ENCODE measurements around the gene ITGAD.

Gene ITGAD

DNA sequence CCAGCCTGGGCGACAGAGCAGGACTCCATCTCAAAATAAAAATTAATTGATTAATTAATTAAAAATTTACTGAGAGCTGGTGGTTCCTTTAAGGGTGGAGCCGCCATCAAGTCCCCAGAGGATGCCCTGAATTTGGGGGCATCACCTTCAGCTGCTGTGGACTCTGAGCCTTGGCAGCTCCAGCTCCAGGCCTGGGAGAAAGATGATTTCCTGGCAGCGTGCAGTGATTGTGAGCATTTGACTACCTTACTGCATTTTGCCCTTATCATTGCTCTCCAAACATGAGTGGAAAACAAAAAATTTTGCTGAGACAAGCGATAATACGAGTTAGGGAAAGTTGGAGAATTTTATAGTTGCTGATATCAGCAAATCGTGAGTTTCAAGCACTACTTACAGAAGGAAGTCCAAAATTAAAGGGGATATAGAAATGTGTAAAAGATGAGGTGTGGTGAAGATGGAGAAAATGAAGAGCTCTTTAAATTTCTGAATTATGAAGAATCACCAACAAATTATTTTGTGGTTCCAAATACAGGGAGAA, 2.6 kb upstream of the ITGAD start:
- Histone ChIP-seq H3K27me3 (ENCODE audit: control insufficient read depth in 3 of 3, insufficient read depth in 3 of 3, low read depth in 1 of 3, low read length in 3 of 3) (no peaks in the 10 kb centered on the region), H2BK120ac (ENCODE audit: low read depth, low read length) (no peak overlapping the region), H3K23ac (ENCODE audit: low read depth, low read length, poor library complexity) (no peak overlapping the region), H2BK12ac (ENCODE audit: low read length) (no peak overlapping the region), H3K4ac (ENCODE audit: low read length) (no peak overlapping the region), H3K9ac (ENCODE audit: low read depth, low read length, poor library complexity) (no peak overlapping the region), H2BK15ac (ENCODE audit: low read length) (no peak overlapping the region), H4K91ac (ENCODE audit: low read depth, low read length, poor library complexity) (no peak overlapping the region), H2AFZ (ENCODE audit: low read length) (no peak overlapping the region), H3K18ac (ENCODE audit: low read length) (no peak overlapping the region), H3K9me3 (replicated peaks in 1 of 2; ENCODE audit: control insufficient read depth in 2 of 2, insufficient read depth in 1 of 2, low read depth in 1 of 2, low read length in 2 of 2) (peaks cover 0 to 7% of the 10 kb centered on the region in 2 donors), H3K79me1 (ENCODE audit: low read depth, low read length) (no peaks in the 10 kb centered on the region), H3K4me2 (ENCODE audit: insufficient read depth, low read length, poor library complexity, severe bottlenecking) (no peak overlapping the region), H4K8ac (ENCODE audit: low read depth, low read length) (no peak overlapping the region), H2BK5ac (ENCODE audit: low read length) (no peak overlapping the region), H3K14ac (ENCODE audit: low read length) (no peak overlapping the region), H3K4me3 (ENCODE audit: low read length in 2 of 2) (no peak overlapping the region), H3K36me3 (replicated peaks in 1 of 2; ENCODE audit: control insufficient read depth in 2 of 2, insufficient read depth in 2 of 2, low read length in 2 of 2) (no peaks in the 10 kb centered on the region), H3K27ac (replicated peaks; ENCODE audit: low read length) (no peak overlapping the region), H2AK5ac (ENCODE audit: low read depth, low read length) (no peak overlapping the region), H3K4me1 (ENCODE audit: control insufficient read depth in 2 of 2, insufficient read depth in 1 of 2, low read depth in 1 of 2, low read length in 2 of 2) (no peaks in the 10 kb centered on the region)
- WGBS, 2 donors (ENCODE audit: extremely low coverage in 2 of 2, insufficient read length in 2 of 2, insufficient replicate concordance in 1 of 2) = no CpG with 5 or more reads among the region's 6 CpGs
- DNase-seq (ENCODE audit: low spot score) = no peak

DNA sequence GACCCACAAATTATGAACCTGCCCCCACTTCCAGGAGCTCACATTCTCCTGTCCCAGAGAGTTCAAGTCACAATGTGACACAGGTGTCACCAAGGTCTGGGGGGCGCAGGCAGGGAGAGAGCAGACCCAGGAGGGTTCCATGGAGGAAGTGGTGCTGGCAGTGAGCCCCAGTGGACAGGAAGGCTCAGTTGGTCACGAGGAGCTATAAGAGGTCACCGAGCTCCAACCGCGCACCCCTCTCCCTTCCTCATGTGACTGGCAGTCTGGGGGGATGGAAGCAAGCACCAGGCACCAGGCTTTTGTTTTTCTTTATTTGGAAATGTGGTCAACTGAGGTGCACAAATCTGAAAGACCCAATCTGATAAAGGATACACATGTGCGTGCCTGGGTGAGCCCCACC, 2.5 kb downstream of the ITGAD start:
- Histone ChIP-seq H3K4me2 (ENCODE audit: insufficient read depth, low read length, poor library complexity, severe bottlenecking) (no peak overlapping the region), H3K18ac (ENCODE audit: low read length) (no peak overlapping the region), H3K9me3 (replicated peaks in 1 of 2; ENCODE audit: control insufficient read depth in 2 of 2, insufficient read depth in 1 of 2, low read depth in 1 of 2, low read length in 2 of 2) (peaks cover 0 to 6% of the 10 kb centered on the region in 2 donors), H2AFZ (ENCODE audit: low read length) (no peak overlapping the region), H2BK15ac (ENCODE audit: low read length) (no peak overlapping the region), H3K36me3 (replicated peaks in 1 of 2; ENCODE audit: control insufficient read depth in 2 of 2, insufficient read depth in 2 of 2, low read length in 2 of 2) (no peaks in the 10 kb centered on the region), H2AK5ac (ENCODE audit: low read depth, low read length) (no peak overlapping the region), H3K14ac (ENCODE audit: low read length) (no peak overlapping the region), H2BK12ac (ENCODE audit: low read length) (peak overlapping the region; percentile 16), H2BK5ac (ENCODE audit: low read length) (no peak overlapping the region), H3K23ac (ENCODE audit: low read depth, low read length, poor library complexity) (no peak overlapping the region), H3K79me1 (ENCODE audit: low read depth, low read length) (no peaks in the 10 kb centered on the region), H4K8ac (ENCODE audit: low read depth, low read length) (no peak overlapping the region), H2BK120ac (ENCODE audit: low read depth, low read length) (no peak overlapping the region), H4K91ac (ENCODE audit: low read depth, low read length, poor library complexity) (no peak overlapping the region), H3K4ac (ENCODE audit: low read length) (no peak overlapping the region), H3K4me3 (ENCODE audit: low read length in 2 of 2) (no peak overlapping the region), H3K4me1 (ENCODE audit: control insufficient read depth in 2 of 2, insufficient read depth in 1 of 2, low read depth in 1 of 2, low read length in 2 of 2) (no peaks in the 10 kb centered on the region), H3K27ac (replicated peaks; ENCODE audit: low read length) (no peak overlapping the region), H3K27me3 (ENCODE audit: control insufficient read depth in 3 of 3, insufficient read depth in 3 of 3, low read depth in 1 of 3, low read length in 3 of 3) (no peaks in the 10 kb centered on the region), H3K9ac (ENCODE audit: low read depth, low read length, poor library complexity) (no peak overlapping the region)
- no peak for DNase-seq (ENCODE audit: low spot score)
- no CpG with 5 or more reads among the region's 6 CpGs for WGBS, 2 donors (ENCODE audit: extremely low coverage in 2 of 2, insufficient read length in 2 of 2, insufficient replicate concordance in 1 of 2)

DNA sequence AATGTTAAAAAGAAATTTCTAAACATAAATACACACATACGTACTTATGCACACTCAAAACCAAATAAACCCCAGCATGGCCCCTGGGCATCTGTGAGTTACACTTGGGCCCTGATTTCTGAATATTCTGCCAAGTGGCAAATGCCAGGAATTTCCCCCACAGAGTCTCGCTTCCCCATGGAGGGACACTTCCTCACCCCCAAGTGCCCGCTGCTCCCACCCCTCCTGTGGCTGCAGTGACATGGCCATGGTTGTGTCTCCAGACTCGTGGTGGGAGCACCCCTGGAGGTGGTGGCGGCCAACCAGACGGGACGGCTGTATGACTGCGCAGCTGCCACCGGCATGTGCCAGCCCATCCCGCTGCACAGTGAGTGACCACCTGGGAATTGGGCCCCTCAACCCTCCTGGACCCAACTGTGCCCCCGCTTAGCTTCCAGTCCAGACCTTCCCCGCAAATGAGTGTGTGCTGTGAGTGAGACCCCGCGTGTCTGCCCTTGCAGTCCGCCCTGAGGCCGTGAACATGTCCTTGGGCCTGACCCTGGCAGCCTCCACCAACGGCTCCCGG, 4.0 kb downstream of the ITGAD start:
- Histone ChIP-seq H3K9me3 (replicated peaks in 1 of 2; ENCODE audit: control insufficient read depth in 2 of 2, insufficient read depth in 1 of 2, low read depth in 1 of 2, low read length in 2 of 2) (peaks cover 0 to 6% of the 10 kb centered on the region in 2 donors), H4K91ac (ENCODE audit: low read depth, low read length, poor library complexity) (peak overlapping the region; percentile 72), H2BK120ac (ENCODE audit: low read depth, low read length) (no peak overlapping the region), H3K14ac (ENCODE audit: low read length) (peak overlapping the region; percentile 71), H3K4me1 (ENCODE audit: control insufficient read depth in 2 of 2, insufficient read depth in 1 of 2, low read depth in 1 of 2, low read length in 2 of 2) (no peaks in the 10 kb centered on the region), H2AFZ (ENCODE audit: low read length) (no peak overlapping the region), H3K4me2 (ENCODE audit: insufficient read depth, low read length, poor library complexity, severe bottlenecking) (no peak overlapping the region), H4K8ac (ENCODE audit: low read depth, low read length) (peak overlapping the region; percentile 43), H3K4ac (ENCODE audit: low read length) (no peak overlapping the region), H3K27ac (replicated peaks; ENCODE audit: low read length) (no peak overlapping the region), H3K79me1 (ENCODE audit: low read depth, low read length) (no peaks in the 10 kb centered on the region), H2AK5ac (ENCODE audit: low read depth, low read length) (no peak overlapping the region), H3K36me3 (replicated peaks in 1 of 2; ENCODE audit: control insufficient read depth in 2 of 2, insufficient read depth in 2 of 2, low read length in 2 of 2) (no peaks in the 10 kb centered on the region), H2BK5ac (ENCODE audit: low read length) (no peak overlapping the region), H3K4me3 (ENCODE audit: low read length in 2 of 2) (no peak overlapping the region), H2BK15ac (ENCODE audit: low read length) (no peak overlapping the region), H3K9ac (ENCODE audit: low read depth, low read length, poor library complexity) (no peak overlapping the region), H2BK12ac (ENCODE audit: low read length) (no peak overlapping the region), H3K18ac (ENCODE audit: low read length) (peak overlapping the region; percentile 64), H3K23ac (ENCODE audit: low read depth, low read length, poor library complexity) (peak overlapping the region; percentile 89), H3K27me3 (ENCODE audit: control insufficient read depth in 3 of 3, insufficient read depth in 3 of 3, low read depth in 1 of 3, low read length in 3 of 3) (no peaks in the 10 kb centered on the region)
- no CpG with 5 or more reads among the region's 18 CpGs for WGBS, 2 donors (ENCODE audit: extremely low coverage in 2 of 2, insufficient read length in 2 of 2, insufficient replicate concordance in 1 of 2)
- DNase-seq (ENCODE audit: low spot score) = no peak

DNA sequence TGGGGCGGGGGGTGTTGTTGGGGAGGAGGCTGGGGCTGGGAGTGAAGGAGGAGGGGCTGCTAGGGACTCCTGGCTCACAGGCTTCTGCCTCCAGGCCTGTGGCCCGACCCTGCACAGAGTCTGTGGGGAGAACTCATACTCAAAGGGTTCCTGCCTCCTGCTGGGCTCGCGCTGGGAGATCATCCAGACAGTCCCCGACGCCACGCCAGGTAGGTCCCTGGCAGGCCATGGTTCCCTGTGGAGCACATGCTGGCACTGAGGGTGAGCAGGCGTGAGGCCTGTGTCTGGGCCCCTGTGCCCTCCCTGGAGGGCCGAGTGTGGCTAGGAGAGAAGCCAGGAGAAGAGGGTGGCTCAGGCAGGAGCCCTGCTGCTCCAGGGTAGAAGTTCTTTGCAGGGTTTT, 4.6 kb downstream of the ITGAD start:
- H3K79me1 ChIP-seq (ENCODE audit: low read depth, low read length) = no peaks in the 10 kb centered on the region
- H2AFZ ChIP-seq (ENCODE audit: low read length) = no peak overlapping the region
- no peak overlapping the region for H3K4me2 ChIP-seq (ENCODE audit: insufficient read depth, low read length, poor library complexity, severe bottlenecking)
- peak overlapping the region; percentile 63 for H3K14ac ChIP-seq (ENCODE audit: low read length)
- H3K4me1 ChIP-seq (ENCODE audit: control insufficient read depth in 2 of 2, insufficient read depth in 1 of 2, low read depth in 1 of 2, low read length in 2 of 2) = no peaks in the 10 kb centered on the region
- no peak overlapping the region for H3K23ac ChIP-seq (ENCODE audit: low read depth, low read length, poor library complexity)
- no peak overlapping the region for H4K91ac ChIP-seq (ENCODE audit: low read depth, low read length, poor library complexity)
- H2BK12ac ChIP-seq (ENCODE audit: low read length) = no peak overlapping the region
- no peak overlapping the region for H2BK120ac ChIP-seq (ENCODE audit: low read depth, low read length)
- no peaks in the 10 kb centered on the region for H3K27me3 ChIP-seq (ENCODE audit: control insufficient read depth in 3 of 3, insufficient read depth in 3 of 3, low read depth in 1 of 3, low read length in 3 of 3)
- no peak for DNase-seq (ENCODE audit: low spot score)
- H3K36me3 ChIP-seq (replicated peaks in 1 of 2; ENCODE audit: control insufficient read depth in 2 of 2, insufficient read depth in 2 of 2, low read length in 2 of 2) = no peaks in the 10 kb centered on the region
- no peak overlapping the region for H3K9ac ChIP-seq (ENCODE audit: low read depth, low read length, poor library complexity)
- no peak overlapping the region for H2BK5ac ChIP-seq (ENCODE audit: low read length)
- WGBS, 2 donors (ENCODE audit: extremely low coverage in 2 of 2, insufficient read length in 2 of 2, insufficient replicate concordance in 1 of 2) = no CpG with 5 or more reads among the region's 9 CpGs
- no peak overlapping the region for H3K4ac ChIP-seq (ENCODE audit: low read length)
- H3K18ac ChIP-seq (ENCODE audit: low read length) = peak overlapping the region; percentile 44
- no peak overlapping the region for H2AK5ac ChIP-seq (ENCODE audit: low read depth, low read length)
- H3K9me3 ChIP-seq (replicated peaks in 1 of 2; ENCODE audit: control insufficient read depth in 2 of 2, insufficient read depth in 1 of 2, low read depth in 1 of 2, low read length in 2 of 2) = peaks cover 0 to 6% of the 10 kb centered on the region in 2 donors
- no peak overlapping the region for H2BK15ac ChIP-seq (ENCODE audit: low read length)
- peak overlapping the region in 1 of 2 donors; percentile 59 for H3K4me3 ChIP-seq (ENCODE audit: low read length in 2 of 2)
- no peak overlapping the region for H3K27ac ChIP-seq (replicated peaks; ENCODE audit: low read length)
- H4K8ac ChIP-seq (ENCODE audit: low read depth, low read length) = no peak overlapping the region

All from neuronal stem cell (in vitro differentiated cells).